ENCODE measurements around the gene MORN1.

- TF ChIP-seq POLR2A (IDR thresholded peaks at IDR 0.05) = no peak
- TF ChIP-seq CTCF (IDR thresholded peaks at IDR 0.05) = no peak
Observed at GRCh38 chr1:2300004-2300771, 91.2 kb downstream of the MORN1 start.

Data from testis (tissue), 2 donors.